Measurements from ENCODE around the gene ZYX.

- no peak for TF ChIP-seq CTCF (IDR thresholded peaks at IDR 0.05; ENCODE audit: insufficient read depth, low read length, poor library complexity, severe bottlenecking)
- TF ChIP-seq EZH2phosphoT487 (conservative IDR thresholded peaks at IDR 0.05; ENCODE audit: low read length), result no peak
Measured at GRCh38 chr7:143358626-143359025, 22.5 kb upstream of the ZYX start.

All from SU-DHL-6 (cell line).